ENCODE results near the gene CHST15.

CHST15 gene

GRCh38 chr10:124056337-124056980 lies 36.9 kb downstream of the CHST15 start:
- no peak for TF ChIP-seq CTCF (IDR thresholded peaks at IDR 0.05)

- TF ChIP-seq CTCF (IDR thresholded peaks at IDR 0.05), result no peak
Observed at GRCh38 chr10:124053971-124054370, 39.4 kb downstream of the CHST15 start.

GRCh38 chr10:124052561-124052960 lies 40.8 kb downstream of the CHST15 start:
- no peak for TF ChIP-seq CTCF (IDR thresholded peaks at IDR 0.05)

GRCh38 chr10:124050021-124051015 lies 43.1 kb downstream of the CHST15 start:
- no peak for TF ChIP-seq CTCF (IDR thresholded peaks at IDR 0.05)

- TF ChIP-seq CTCF (IDR thresholded peaks at IDR 0.05), result no peak
Observed at GRCh38 chr10:124049484-124049883, 43.9 kb downstream of the CHST15 start.

- TF ChIP-seq CTCF (IDR thresholded peaks at IDR 0.05), result no peak
Observed at GRCh38 chr10:124048371-124049290, 44.8 kb downstream of the CHST15 start.
